K562 (cell line): ENCODE data around the gene LENEP. TPM values are rescaled to one million over a fixed set of nuclear protein-coding genes. Genes with fewer than 3 reads are reported as not detected.
A peak's percentile ranks its signal among the peaks of the same experiment; 100 is the strongest.

ENCODE experiments used
- BRCA1 ChIP-seq, 2 experiments: fragments of 450-650 bp in 1 of 2; sonication (generic) in 1 of 2; formaldehyde crosslinking in 1 of 2; IDR thresholded peaks; 2 replicates each; pipeline versions ENCODE4 v1.5.0 to v1.6.1; 2017 to 2020; ENCODE audit warnings: mild to moderate bottlenecking in 1 of 2, missing genetic modification reagents in 1 of 2
- CBFA2T2 ChIP-seq: fragments of 450-650 bp; conservative IDR thresholded peaks from 2 replicates; pipeline ENCODE4 v1.6.1; 2017; ENCODE audit warnings: mild to moderate bottlenecking
- CBX8 ChIP-seq: fragments of 200-600 bp; sonication (generic); IDR thresholded peaks from 2 replicates; pipeline ENCODE4 v1.6.1; 2012; ENCODE audit warnings: borderline replicate concordance, mixed run types, low read depth, mild to moderate bottlenecking, moderate library complexity, mixed read lengths, low read length, control low read depth, inconsistent platforms; ENCODE audit not compliant: poor library complexity, severe bottlenecking; ENCODE audit errors: extremely low read depth
- CC2D1A ChIP-seq: fragments of 450-650 bp; IDR thresholded peaks from 2 replicates; pipeline ENCODE4 v1.6.1; 2017; ENCODE audit warnings: mild to moderate bottlenecking
- CHD1 ChIP-seq: fragments of 200-600 bp; sonication (generic); IDR thresholded peaks from one replicate; pipeline ENCODE4 v1.6.1; 2012; ENCODE audit warnings: mild to moderate bottlenecking, moderate library complexity, low read length, inconsistent platforms
- DIDO1 ChIP-seq: fragments of 450-650 bp; IDR thresholded peaks from 2 replicates; pipeline ENCODE4 v1.6.1; 2016; ENCODE audit warnings: low read depth, missing biosample characterization, missing genetic modification characterization
- ETV5 ChIP-seq: sonication (generic); formaldehyde crosslinking; IDR thresholded peaks from 2 replicates; pipeline ENCODE4 v1.4.0; 2020; ENCODE audit warnings: low read depth, mild to moderate bottlenecking, missing genetic modification reagents
- GABPB1 ChIP-seq: sonication (generic); formaldehyde crosslinking; IDR thresholded peaks from 2 replicates; pipeline ENCODE4 v1.8.0; 2022; ENCODE audit warnings: mild to moderate bottlenecking, missing genetic modification reagents
- L3MBTL2 ChIP-seq: fragments of 450-650 bp; IDR thresholded peaks from 2 replicates; pipeline ENCODE4 v1.6.1; 2016; ENCODE audit warnings: mild to moderate bottlenecking, moderate library complexity
- LEF1 ChIP-seq: fragments of 450-650 bp; IDR thresholded peaks from 2 replicates; pipeline ENCODE4 v1.6.1; 2016; ENCODE audit warnings: mild to moderate bottlenecking
- MIER1 ChIP-seq: fragments of 450-650 bp; IDR thresholded peaks from 2 replicates; pipeline ENCODE4 v1.6.1; 2016; ENCODE audit warnings: antibody characterized with exemption, mild to moderate bottlenecking, low read depth
- NCOA2 ChIP-seq, 2 experiments: fragments of 450-650 bp; IDR thresholded peaks; 2 replicates each; pipeline ENCODE4 v1.6.1; 2018; ENCODE audit warnings: mild to moderate bottlenecking in 2 of 2, moderate library complexity in 1 of 2; ENCODE audit not compliant: partially characterized antibody in 2 of 2
- NR4A1 ChIP-seq, 2 experiments: fragments of 250-450 bp in 1 of 2; fragments of 450-650 bp in 1 of 2; sonication (Bioruptor Pico) in 1 of 2; IDR thresholded peaks; 2 replicates each; pipeline versions ENCODE4 v1.4.0 to v1.6.1; 2016 to 2020; ENCODE audit warnings: mild to moderate bottlenecking in 2 of 2, missing compliant biosample characterization in 1 of 2, missing genetic modification characterization in 1 of 2, moderate library complexity in 1 of 2
- POLR2A ChIP-seq: fragments of 450-650 bp; conservative IDR thresholded peaks from 2 replicates; pipeline ENCODE4 v1.6.1; 2016
- POLR2AphosphoS2 ChIP-seq: IDR thresholded peaks from 2 replicates; pipeline ENCODE4 v1.6.1; 2012; ENCODE audit warnings: low read length, improper control_type of control experiment
- RHOXF2B ChIP-seq: fragments of 250-450 bp; sonication (Bioruptor Pico); conservative IDR thresholded peaks from 2 replicates; pipeline ENCODE4 v1.5.1; 2021
- SREBF1 ChIP-seq: fragments of 150-350 bp; IDR thresholded peaks from 2 replicates; pipeline ENCODE4 v1.6.1; 2014; ENCODE audit warnings: antibody characterized with exemption, low read depth, low read length, borderline replicate concordance
- U2AF1 ChIP-seq: fragments of 200-400 bp; formaldehyde crosslinking; optimal IDR thresholded peaks from 2 replicates; pipeline ENCODE3; 2017; ENCODE audit warnings: mild to moderate bottlenecking, low read depth, low read length, moderate library complexity
- ZNF124 ChIP-seq: sonication (generic); formaldehyde crosslinking; IDR thresholded peaks from 2 replicates; pipeline ENCODE4 v1.8.1; 2022; ENCODE audit warnings: missing genetic modification reagents
- ZNF232 ChIP-seq: sonication (generic); formaldehyde crosslinking; IDR thresholded peaks from 2 replicates; pipeline ENCODE4 v1.8.0; 2022; ENCODE audit warnings: mild to moderate bottlenecking, missing genetic modification reagents
- ZNF764 ChIP-seq: fragments of 250-450 bp; sonication (Bioruptor Pico); IDR thresholded peaks from 2 replicates; pipeline ENCODE4 v1.4.0; 2020; ENCODE audit warnings: low read depth, mild to moderate bottlenecking, moderate library complexity
- ZNF780A ChIP-seq: fragments of 250-450 bp; sonication (Bioruptor Pico); IDR thresholded peaks from 2 replicates; pipeline ENCODE4 v1.5.0; 2021; ENCODE audit warnings: mild to moderate bottlenecking
- polyA plus RNA-seq, 8 experiments: library from polyadenylated mRNA; depleted of rRNA in 4 of 8; stranded (reverse) in 5 of 8; unstranded in 3 of 8; fragments of >200 nt; fragmentation: Nextera tagmentation in 2 of 8; fragmentation: Illumina TruSeq in 1 of 8; extraction: Ambion mirVana in 2 of 8; extraction: Trizol in 1 of 8; gene quantifications; 2 replicates each; pipeline versions ENCODE4 v1.2.1 to v1.2.3, GENCODE V29; 2011 to 2014; ENCODE audit warnings: inconsistent platforms in 1 of 8, missing spikeins in 1 of 8
- total RNA-seq, 7 experiments: library from RNA; depleted of rRNA in 6 of 7; stranded (reverse); fragments of >200 nt in 6 of 7; fragmentation: Illumina TruSeq in 2 of 7; extraction: Trizol in 2 of 7; gene quantifications; 2 replicates each; pipeline versions ENCODE4 v1.2.1 to v1.2.3, GENCODE V29; 2011 to 2021; ENCODE audit warnings: low replicate concordance in 1 of 7
- TF ChIP-seq, protein P1 (sequence below): sonication (generic); formaldehyde crosslinking; IDR thresholded peaks from 2 replicates; pipeline ENCODE4 v1.8.1; 2023; ENCODE audit warnings: mild to moderate bottlenecking, missing genetic modification reagents
- TF ChIP-seq, protein P2 (sequence below): sonication (generic); formaldehyde crosslinking; IDR thresholded peaks from 2 replicates; pipeline ENCODE4 v1.9.0; 2022; ENCODE audit warnings: mild to moderate bottlenecking, missing genetic modification reagents
- TF ChIP-seq, protein P3 (sequence below): fragments of 450-650 bp; IDR thresholded peaks from 2 replicates; pipeline ENCODE4 v1.6.1; 2016
- TF ChIP-seq, protein P4 (sequence below): sonication (generic); formaldehyde crosslinking; IDR thresholded peaks from 2 replicates; pipeline ENCODE4 v1.9.0; 2022; ENCODE audit warnings: mild to moderate bottlenecking, missing genetic modification reagents

The LENEP gene
- total and polyA plus RNA-seq, 9 of the 15 experiments (the other 6 are each of a cell fraction or from before 2014, with no cell fraction given) = 0.23 to 0.87 (median 0.67) TPM; not detected in 5

DNA sequence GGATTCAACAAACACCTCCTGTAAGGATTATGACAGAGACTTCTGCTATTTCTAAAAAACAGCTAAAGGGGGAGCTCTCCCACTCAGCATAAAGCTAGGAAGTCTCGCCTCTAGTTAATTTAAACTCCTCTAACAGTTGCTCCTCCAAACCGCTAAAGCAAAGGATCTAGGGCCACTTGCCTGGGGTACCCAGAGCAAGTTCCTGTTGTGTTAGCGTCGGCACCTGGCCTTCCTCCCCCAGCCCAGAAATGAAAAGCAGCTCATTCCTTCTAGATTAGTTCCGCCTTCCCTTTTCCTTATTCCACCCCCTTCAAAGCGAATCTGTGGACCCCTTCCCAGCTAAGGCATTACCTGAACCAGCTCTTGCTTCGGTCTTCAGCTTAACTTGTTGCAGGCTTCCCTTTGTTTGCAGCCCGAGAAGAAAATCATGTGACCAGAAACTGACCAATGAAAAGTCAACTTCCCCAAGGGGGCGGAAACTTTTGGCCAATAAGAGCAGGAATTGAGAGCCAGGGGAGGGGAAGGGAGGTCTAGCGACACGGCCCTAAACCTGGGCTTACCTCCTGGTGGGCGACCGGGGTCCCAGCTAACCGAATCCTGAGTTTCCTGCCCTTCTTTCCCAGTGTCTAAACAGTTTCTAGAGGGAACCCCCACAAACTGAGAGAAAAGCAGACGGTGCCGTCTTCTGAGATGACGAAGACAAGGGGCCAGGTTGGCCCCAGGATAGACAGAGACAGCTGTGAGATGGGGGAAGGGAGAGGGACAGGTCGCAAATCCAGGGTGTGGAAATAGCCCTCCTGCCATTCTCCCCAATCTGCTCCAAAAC lies 37.5 kb upstream of the LENEP start, which contains the start of gene PBXIP1 (continued):
- TF ChIP-seq, protein P1, sequence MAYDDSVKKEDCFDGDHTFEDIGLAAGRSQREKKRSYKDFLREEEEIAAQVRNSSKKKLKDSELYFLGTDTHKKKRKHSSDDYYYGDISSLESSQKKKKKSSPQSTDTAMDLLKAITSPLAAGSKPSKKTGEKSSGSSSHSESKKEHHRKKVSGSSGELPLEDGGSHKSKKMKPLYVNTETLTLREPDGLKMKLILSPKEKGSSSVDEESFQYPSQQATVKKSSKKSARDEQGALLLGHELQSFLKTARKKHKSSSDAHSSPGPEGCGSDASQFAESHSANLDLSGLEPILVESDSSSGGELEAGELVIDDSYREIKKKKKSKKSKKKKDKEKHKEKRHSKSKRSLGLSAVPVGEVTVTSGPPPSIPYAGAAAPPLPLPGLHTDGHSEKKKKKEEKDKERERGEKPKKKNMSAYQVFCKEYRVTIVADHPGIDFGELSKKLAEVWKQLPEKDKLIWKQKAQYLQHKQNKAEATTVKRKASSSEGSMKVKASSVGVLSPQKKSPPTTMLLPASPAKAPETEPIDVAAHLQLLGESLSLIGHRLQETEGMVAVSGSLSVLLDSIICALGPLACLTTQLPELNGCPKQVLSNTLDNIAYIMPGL (CRISPR knock-in tag) = 0 out of 2 replicates have a peak, but pooled peaks have one; percentile 44
- TF ChIP-seq ZNF124 (CRISPR knock-in tag) (no peak), LEF1 (no peak), RHOXF2B (CRISPR knock-in tag) (0 out of 2 replicates have a peak, but pooled peaks have one; percentile 42), ETV5 (no peak), U2AF1 (no peak), NR4A1 (CRISPR knock-in tag; IDR thresholded peaks at IDR 0.05) (0 out of 2 replicates have a peak, but pooled peaks have one; percentile 37), NR4A1 (tag; IDR thresholded peaks at IDR 0.05) (no peak), SREBF1 (no peak), ZNF764 (no peak), CBX8 (no peak), CC2D1A (no peak), CHD1 (no peak), GABPB1 (CRISPR knock-in tag) (0 out of 2 replicates have a peak, but pooled peaks have one; percentile 51), ZNF780A (no peak), MIER1 (no peak), CBFA2T2 (peak; percentile 50), ZNF232 (CRISPR knock-in tag) (no peak), BRCA1 (IDR thresholded peaks at IDR 0.05) (no peak), BRCA1 (CRISPR knock-in tag; IDR thresholded peaks at IDR 0.05) (no peak), POLR2A (no peak), POLR2AphosphoS2 (no peak), NCOA2 (IDR thresholded peaks at IDR 0.05; ENCODE audit: partially characterized antibody in 2 of 2) (no peak), L3MBTL2 (0 out of 2 replicates have a peak, but pooled peaks have one; percentile 40), DIDO1 (tag) (0 out of 2 replicates have a peak, but pooled peaks have one; percentile 41)
- TF ChIP-seq, protein P2, sequence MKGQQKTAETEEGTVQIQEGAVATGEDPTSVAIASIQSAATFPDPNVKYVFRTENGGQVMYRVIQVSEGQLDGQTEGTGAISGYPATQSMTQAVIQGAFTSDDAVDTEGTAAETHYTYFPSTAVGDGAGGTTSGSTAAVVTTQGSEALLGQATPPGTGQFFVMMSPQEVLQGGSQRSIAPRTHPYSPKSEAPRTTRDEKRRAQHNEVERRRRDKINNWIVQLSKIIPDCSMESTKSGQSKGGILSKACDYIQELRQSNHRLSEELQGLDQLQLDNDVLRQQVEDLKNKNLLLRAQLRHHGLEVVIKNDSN (CRISPR knock-in tag) = peak; percentile 85
- TF ChIP-seq, protein P3, sequence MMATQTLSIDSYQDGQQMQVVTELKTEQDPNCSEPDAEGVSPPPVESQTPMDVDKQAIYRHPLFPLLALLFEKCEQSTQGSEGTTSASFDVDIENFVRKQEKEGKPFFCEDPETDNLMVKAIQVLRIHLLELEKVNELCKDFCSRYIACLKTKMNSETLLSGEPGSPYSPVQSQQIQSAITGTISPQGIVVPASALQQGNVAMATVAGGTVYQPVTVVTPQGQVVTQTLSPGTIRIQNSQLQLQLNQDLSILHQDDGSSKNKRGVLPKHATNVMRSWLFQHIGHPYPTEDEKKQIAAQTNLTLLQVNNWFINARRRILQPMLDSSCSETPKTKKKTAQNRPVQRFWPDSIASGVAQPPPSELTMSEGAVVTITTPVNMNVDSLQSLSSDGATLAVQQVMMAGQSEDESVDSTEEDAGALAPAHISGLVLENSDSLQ = peak; percentile 29; the same call in 1 of the 2 replicates
- TF ChIP-seq, protein P4, sequence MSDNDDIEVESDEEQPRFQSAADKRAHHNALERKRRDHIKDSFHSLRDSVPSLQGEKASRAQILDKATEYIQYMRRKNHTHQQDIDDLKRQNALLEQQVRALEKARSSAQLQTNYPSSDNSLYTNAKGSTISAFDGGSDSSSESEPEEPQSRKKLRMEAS = no peak
